H1 (cell line): ENCODE measurements around the gene HMGN2. TPM values are rescaled to one million over a fixed set of nuclear protein-coding genes. Genes with fewer than 3 reads are reported as not detected.

Experiments
- CTCF ChIA-PET: fragments of 300-600 bp; sonication (Branson Sonifier 250); formaldehyde crosslinking; loops from one replicate; lab custom pipeline; 2021; ENCODE audit not compliant: partially characterized antibody; lab: Charles Lee
- POLR2A ChIA-PET: fragments of 300-600 bp; sonication (Branson Sonifier 250); formaldehyde crosslinking; loops from one replicate; lab custom pipeline; 2021; ENCODE audit warnings: inconsistent platforms; ENCODE audit not compliant: partially characterized antibody; lab: Charles Lee
- DNase-seq, 2 experiments: peaks; one replicate each; pipeline versions ENCODE4 v3.0.0 to v3.0.0-alpha.2; 2010 to 2022; ENCODE audit warnings: low spot score in 2 of 2, low read depth in 1 of 2, mixed read lengths in 1 of 2
- FAIRE-seq: peaks from 2 replicates; lab custom pipeline; 2011; peaks lifted over from hg19 to GRCh38; lab: Jason Lieb, UNC
- H2AFZ ChIP-seq: 2 replicates; pipeline ENCODE4 v1.8.1; 2012; ENCODE audit warnings: low read length, inconsistent platforms
- H2AK5ac ChIP-seq: 2 replicates; pipeline ENCODE4 v1.6.1; 2013; ENCODE audit warnings: low read depth, low read length
- H2BK120ac ChIP-seq: replicated peaks from 2 replicates; pipeline ENCODE3; 2013; ENCODE audit warnings: low read depth, low read length, inconsistent platforms
- H2BK12ac ChIP-seq: 2 replicates; pipeline ENCODE4 v1.6.1; 2013; ENCODE audit warnings: low read depth, low read length
- H2BK15ac ChIP-seq: 2 replicates; pipeline ENCODE4 v1.6.1; 2013; ENCODE audit warnings: low read length
- H2BK20ac ChIP-seq: 2 replicates; pipeline ENCODE4 v1.6.1; 2013; ENCODE audit warnings: low read length
- H2BK5ac ChIP-seq: 2 replicates; pipeline ENCODE4 v1.6.1; 2013; ENCODE audit warnings: low read depth, low read length
- H3K14ac ChIP-seq: 2 replicates; pipeline ENCODE4 v1.6.1; 2013; ENCODE audit warnings: inconsistent platforms; ENCODE audit not compliant: insufficient read length
- H3K18ac ChIP-seq: 2 replicates; pipeline ENCODE4 v1.6.1; 2013; ENCODE audit warnings: low read length; ENCODE audit errors: extremely low read depth
- H3K23ac ChIP-seq: 2 replicates; pipeline ENCODE4 v1.6.1; 2013; ENCODE audit warnings: inconsistent platforms; ENCODE audit not compliant: insufficient read length
- H3K23me2 ChIP-seq: 2 replicates; pipeline ENCODE4 v1.6.1; 2013; ENCODE audit warnings: low read depth, low read length
- H3K27ac ChIP-seq: 2 replicates; pipeline ENCODE4 v1.6.1; 2011; ENCODE audit warnings: low read depth, low read length, inconsistent platforms
- H3K27me3 ChIP-seq, 4 experiments: replicated peaks in 1 of 4; 1 replicate in 1 of 4; 2 replicates in 3 of 4; pipeline versions ENCODE4 v1.6.1 to v1.8.1; 2011 to 2013; ENCODE audit warnings: low read length in 3 of 4, mild to moderate bottlenecking in 3 of 4, inconsistent platforms in 2 of 4, mixed read lengths in 2 of 4, moderate library complexity in 1 of 4; ENCODE audit not compliant: control insufficient read depth in 3 of 4, insufficient read depth in 3 of 4; ENCODE audit errors: extremely low read depth in 1 of 4
- H3K36me3 ChIP-seq, 4 experiments: 2 replicates each; pipeline versions ENCODE4 v1.6.1 to v1.8.1; 2011 to 2013; ENCODE audit warnings: mild to moderate bottlenecking in 4 of 4, low read length in 3 of 4, moderate library complexity in 2 of 4, control low read depth in 1 of 4, inconsistent platforms in 1 of 4; ENCODE audit not compliant: insufficient read depth in 4 of 4, control insufficient read depth in 2 of 4
- H3K4ac ChIP-seq: replicated peaks from 2 replicates; pipeline ENCODE3; 2013; ENCODE audit warnings: low read length, low read depth, mixed read lengths, inconsistent platforms; ENCODE audit not compliant: insufficient read length
- H3K4me1 ChIP-seq, 4 experiments: replicated peaks in 1 of 4; 1 replicate in 1 of 4; 2 replicates in 3 of 4; pipeline versions ENCODE4 v1.6.1 to v1.8.1; 2011 to 2013; ENCODE audit warnings: low read length in 3 of 4, inconsistent platforms in 2 of 4, mixed read lengths in 1 of 4; ENCODE audit not compliant: insufficient read depth in 4 of 4, control insufficient read depth in 3 of 4
- H3K4me2 ChIP-seq, 2 experiments: 2 replicates each; pipeline versions ENCODE4 v1.6.1 to v1.8.1; 2011 to 2013; ENCODE audit warnings: low read depth in 2 of 2, low read length in 2 of 2, control low read depth in 1 of 2, inconsistent platforms in 1 of 2, mild to moderate bottlenecking in 1 of 2; ENCODE audit not compliant: insufficient read depth in 1 of 2
- H3K4me3 ChIP-seq, 4 experiments: fragments of 200-600, 300-600 bp in 1 of 4; sonication (generic), shearing (Covaris generic), sonication (Bioruptor Twin) in 1 of 4; 2 replicates each; pipeline versions ENCODE4 v1.5.1 to v1.8.1; 2011 to 2016; ENCODE audit warnings: low read length in 4 of 4, low read depth in 3 of 4, control low read depth in 2 of 4, inconsistent platforms in 2 of 4, mild to moderate bottlenecking in 2 of 4, mixed read lengths in 1 of 4, moderate library complexity in 1 of 4; ENCODE audit not compliant: insufficient read depth in 2 of 4; ENCODE audit errors: extremely low read depth in 1 of 4
- H3K56ac ChIP-seq: replicated peaks from 2 replicates; pipeline ENCODE3; 2013; ENCODE audit warnings: low read depth, mild to moderate bottlenecking, mixed read lengths, low read length, inconsistent platforms; ENCODE audit not compliant: insufficient read length
- H3K79me1 ChIP-seq: 2 replicates; pipeline ENCODE4 v1.6.1; 2013; ENCODE audit warnings: low read depth, low read length, control low read depth
- H3K79me2 ChIP-seq, 2 experiments: 2 replicates each; pipeline versions ENCODE4 v1.6.1 to v1.8.1; 2012 to 2013; ENCODE audit warnings: low read length in 2 of 2, mild to moderate bottlenecking in 2 of 2, inconsistent platforms in 1 of 2; ENCODE audit not compliant: insufficient read depth in 2 of 2, control insufficient read depth in 1 of 2
- H3K9ac ChIP-seq, 4 experiments: replicated peaks in 1 of 4; 1 replicate in 1 of 4; 2 replicates in 3 of 4; pipeline versions ENCODE4 v1.6.1 to v1.8.1; 2011 to 2013; ENCODE audit warnings: low read depth in 3 of 4, low read length in 3 of 4, control low read depth in 2 of 4, mild to moderate bottlenecking in 2 of 4, moderate library complexity in 2 of 4, inconsistent platforms in 1 of 4; ENCODE audit errors: extremely low read depth in 1 of 4
- H3K9me3 ChIP-seq, 2 experiments: 2 replicates each; pipeline versions ENCODE4 v1.6.1 to v1.8.1; 2012 to 2013; ENCODE audit warnings: mild to moderate bottlenecking in 2 of 2, moderate library complexity in 2 of 2, control low read depth in 1 of 2, inconsistent platforms in 1 of 2, low read depth in 1 of 2, low read length in 1 of 2, mixed read lengths in 1 of 2; ENCODE audit not compliant: insufficient read depth in 2 of 2
- H4K20me1 ChIP-seq, 2 experiments: replicated peaks in 1 of 2; 2 replicates each; pipeline versions ENCODE3 to v1.8.1; 2011 to 2013; ENCODE audit warnings: inconsistent platforms in 2 of 2, low read length in 2 of 2, mild to moderate bottlenecking in 1 of 2; ENCODE audit not compliant: insufficient read depth in 2 of 2, control insufficient read depth in 1 of 2
- H4K5ac ChIP-seq: 2 replicates; pipeline ENCODE4 v1.6.1; 2013; ENCODE audit warnings: low read length, low read depth, mixed read lengths, inconsistent platforms; ENCODE audit not compliant: insufficient read length
- H4K8ac ChIP-seq: 2 replicates; pipeline ENCODE4 v1.8.0; 2013; ENCODE audit warnings: mild to moderate bottlenecking, moderate library complexity, low read length, inconsistent platforms; ENCODE audit not compliant: insufficient read depth; ENCODE audit errors: extremely low read depth
- H4K91ac ChIP-seq: replicated peaks from 2 replicates; pipeline ENCODE3; 2013; ENCODE audit warnings: low read length, mixed read lengths, inconsistent platforms; ENCODE audit not compliant: insufficient read length
- ATF2 ChIP-seq: IDR thresholded peaks from 2 replicates; pipeline ENCODE4 v1.6.1; 2012; ENCODE audit warnings: low read length, inconsistent platforms
- HDAC6 ChIP-seq: IDR thresholded peaks from one replicate; pipeline ENCODE4 v1.7.1; 2012; ENCODE audit warnings: low read depth, mild to moderate bottlenecking, inconsistent platforms, low read length, moderate library complexity
- POU5F1 ChIP-seq: IDR thresholded peaks from 2 replicates; pipeline ENCODE4 v1.6.1; 2011; ENCODE audit warnings: low read depth, mild to moderate bottlenecking, low read length, moderate library complexity
- RXRA ChIP-seq: IDR thresholded peaks from 2 replicates; pipeline ENCODE4 v1.6.1; 2011; ENCODE audit warnings: low read depth, mild to moderate bottlenecking, low read length, moderate library complexity; ENCODE audit not compliant: insufficient read depth
- SAP30 ChIP-seq: fragments of 300-600 bp; sonication (generic); IDR thresholded peaks from 2 replicates; pipeline ENCODE4 v1.7.1; 2012; ENCODE audit warnings: low read length, moderate library complexity, mild to moderate bottlenecking, inconsistent platforms; ENCODE audit not compliant: insufficient read depth, insufficient replicate concordance
- SIN3A ChIP-seq, 2 experiments: IDR thresholded peaks in 1 of 2; conservative IDR thresholded peaks in 1 of 2; 2 replicates each; pipeline ENCODE4 v1.6.1; 2011 to 2012; ENCODE audit warnings: low read length in 2 of 2, improper control_type of control experiment in 1 of 2, low read depth in 1 of 2, mild to moderate bottlenecking in 1 of 2
- SP1 ChIP-seq: IDR thresholded peaks from 2 replicates; pipeline ENCODE4 v1.6.1; 2011; ENCODE audit warnings: low read depth, low read length
- TAF7 ChIP-seq: optimal IDR thresholded peaks from 2 replicates; pipeline ENCODE3; 2011; ENCODE audit warnings: low read depth, mild to moderate bottlenecking, inconsistent platforms, low read length, moderate library complexity, borderline replicate concordance
- TEAD4 ChIP-seq: IDR thresholded peaks from 2 replicates; pipeline ENCODE4 v1.6.1; 2012; ENCODE audit warnings: low read depth, low read length, inconsistent platforms, mixed read lengths
- ZNF274 ChIP-seq: IDR thresholded peaks from 2 replicates; pipeline ENCODE4 v1.7.0; 2012; ENCODE audit warnings: low read length, borderline replicate concordance; ENCODE audit errors: extremely low read depth
- WGBS, 2 experiments: shearing (Covaris generic) in 1 of 2; methylation state at CpG; one replicate each; pipeline versions ENCODE4 v1.1.6 to v1.1.7; 2013 to 2015; ENCODE audit warnings: low lambda C conversion rate in 2 of 2, mixed read lengths in 2 of 2, inconsistent platforms in 1 of 2, low coverage in 1 of 2, missing lambda C conversion rate in 1 of 2; ENCODE audit not compliant: insufficient replicate concordance in 2 of 2, insufficient coverage in 1 of 2, insufficient read length in 1 of 2; ENCODE audit errors: extremely low coverage in 1 of 2, missing lambda C conversion rate in 1 of 2; 5-methylcytosine and 5-hydroxymethylcytosine counted together
- polyA plus RNA-seq, 7 experiments: library from polyadenylated mRNA; depleted of rRNA in 3 of 7; stranded (reverse) in 5 of 7; unstranded in 2 of 7; fragments of >200 nt in 5 of 7; fragments of 200-250 nt in 2 of 7; gene quantifications; 1 replicate in 5 of 7; 2 replicates in 1 of 7; 4 replicates in 1 of 7; pipeline versions ENCODE4 v1.2.1 to v1.2.3, GENCODE V29; 2011 to 2013; ENCODE audit warnings: missing spikeins in 2 of 7, mixed read lengths in 2 of 7
- total RNA-seq: library from RNA; stranded (reverse); fragmentation: NEBNext Ultra II Directional; extraction: Animal tissue kit (Norgen Biotek cat#: 25700); gene quantifications from 2 replicates; pipeline ENCODE4 v1.2.1, GENCODE V29; 2021
- TF ChIP-seq, protein P1 (sequence below): IDR thresholded peaks from 2 replicates; pipeline ENCODE4 v1.6.1; 2012; ENCODE audit warnings: inconsistent platforms

The HMGN2 gene
- total and polyA plus RNA-seq, 2 of the 8 experiments (the other 6 are each of a cell fraction or from before 2014, with no cell fraction given) = 254 to 453 TPM

DNA sequence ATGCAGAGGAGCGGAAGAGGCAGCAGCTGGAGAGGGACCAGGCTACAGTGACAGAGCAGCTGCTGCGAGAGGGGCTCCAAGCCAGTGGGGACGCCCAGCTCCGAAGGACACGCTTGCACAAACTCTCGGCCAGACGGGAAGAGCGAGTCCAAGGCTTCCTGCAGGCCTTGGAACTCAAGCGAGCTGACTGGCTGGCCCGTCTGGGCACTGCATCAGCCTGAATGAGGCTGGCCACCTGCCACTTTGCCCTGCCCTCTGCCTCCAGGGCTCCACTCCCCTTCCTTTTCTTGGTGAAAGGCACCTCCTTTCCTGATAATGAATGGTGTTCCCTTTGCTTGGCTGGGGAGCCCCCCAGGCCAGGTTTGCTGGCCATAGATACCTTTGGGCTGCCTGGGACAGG, 3.3 kb upstream of the HMGN2 start:
- no peak for DNase-seq
- no peak overlapping the region for H2BK12ac ChIP-seq
- peaks cover 0 to 4% (median 0%) of the 10 kb centered on the region in 4 experiments; a peak in 2 of 7 replicates for H3K27me3 ChIP-seq
- no peak overlapping the region for H2BK5ac ChIP-seq
- no peaks in the 10 kb centered on the region for H3K9me3 ChIP-seq
- peaks cover 5 to 9% of the 10 kb centered on the region in 2 experiments; a peak in 3 of 4 replicates for H3K79me2 ChIP-seq
- no peak overlapping the region for H2BK20ac ChIP-seq
- H4K91ac ChIP-seq = no peak overlapping the region
- H4K8ac ChIP-seq = no peak overlapping the region
- no peaks in the 10 kb centered on the region; the same call in 1 of the 2 replicates for H3K79me1 ChIP-seq
- ChIA-PET POLR2A (interaction anchor here (1.7 to 5.0 kb wide), 7 partner anchors 9 to 61 kb away, joined by 4 to 73 read pairs (median 16); partner anchors contain the start of genes DHDDS, LIN28A and RPS6KA1), CTCF (interaction anchor here (0.7 to 4.3 kb wide), 6 partner anchors 20 to 183 kb away, joined by 3 to 16 read pairs (median 5); partner anchors contain the start of gene RPS6KA1)
- H4K5ac ChIP-seq = no peak overlapping the region
- no peak overlapping the region for H2AFZ ChIP-seq
- no peak overlapping the region for H3K23ac ChIP-seq
- no peak overlapping the region for H3K4ac ChIP-seq
- H3K4me3 ChIP-seq = no peak overlapping the region
- no peak overlapping the region for H2BK120ac ChIP-seq
- no peak overlapping the region for H2AK5ac ChIP-seq
- H3K4me2 ChIP-seq = no peak overlapping the region
- H3K27ac ChIP-seq = no peak overlapping the region
- peaks cover 8 to 12% (median 11%) of the 10 kb centered on the region in 4 experiments for H3K4me1 ChIP-seq
- H3K18ac ChIP-seq = no peak overlapping the region
- H2BK15ac ChIP-seq = no peak overlapping the region
- WGBS, 2 experiments = 97% methylated on average over 10 of the region's 10 CpGs; no CpG with 5 or more reads in 1 of the 2 experiments
- H3K36me3 ChIP-seq = peaks cover 18 to 46% (median 33%) of the 10 kb centered on the region in 4 experiments
- H3K9ac ChIP-seq = no peak overlapping the region
- peaks cover 5 to 12% of the 10 kb centered on the region in 2 experiments for H4K20me1 ChIP-seq
- H3K56ac ChIP-seq = no peak overlapping the region
- H3K14ac ChIP-seq = no peak overlapping the region
- no peak for FAIRE-seq
- peaks cover 11% of the 10 kb centered on the region for H3K23me2 ChIP-seq
- TF ChIP-seq ZNF274 (no peak), TAF7 (no peak), ATF2 (no peak), HDAC6 (no peak), RXRA (no peak), SP1 (no peak), POU5F1 (no peak), SIN3A (conservative IDR thresholded peaks at IDR 0.05 in 1 of 2, IDR thresholded peaks at IDR 0.05 in 1 of 2; ENCODE audit: low read depth in 1 of 2, low read length in 2 of 2) (no peak), SAP30 (no peak), TEAD4 (no peak)
- TF ChIP-seq, protein P1, sequence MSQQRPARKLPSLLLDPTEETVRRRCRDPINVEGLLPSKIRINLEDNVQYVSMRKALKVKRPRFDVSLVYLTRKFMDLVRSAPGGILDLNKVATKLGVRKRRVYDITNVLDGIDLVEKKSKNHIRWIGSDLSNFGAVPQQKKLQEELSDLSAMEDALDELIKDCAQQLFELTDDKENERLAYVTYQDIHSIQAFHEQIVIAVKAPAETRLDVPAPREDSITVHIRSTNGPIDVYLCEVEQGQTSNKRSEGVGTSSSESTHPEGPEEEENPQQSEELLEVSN = no peak
